ENCODE measurements around the gene ADAD2.

The ADAD2 gene

GRCh38 chr16:84155771-84156170 lies 35.2 kb upstream of the ADAD2 start:
- H3K14ac ChIP-seq (ENCODE audit: low read length) = no peak overlapping the region
- H2AFZ ChIP-seq (ENCODE audit: insufficient read depth, low read length, poor library complexity) = no peak overlapping the region
- no peaks in the 10 kb centered on the region for H3K79me2 ChIP-seq (ENCODE audit: control insufficient read depth, insufficient read depth, low read length, poor library complexity)
- no peaks in the 10 kb centered on the region for H3K9me3 ChIP-seq (ENCODE audit: insufficient read depth, low read depth, low read length)
- no CpG with 5 or more reads among the region's 6 CpGs for WGBS (ENCODE audit: extremely low coverage, insufficient coverage, insufficient read length)
- H2BK120ac ChIP-seq (ENCODE audit: insufficient read depth, low read length, poor library complexity) = no peak overlapping the region
- H3K27ac ChIP-seq (ENCODE audit: low read depth, low read length) = no peak overlapping the region
- H2BK12ac ChIP-seq (ENCODE audit: low read length) = no peak overlapping the region
- H4K91ac ChIP-seq (ENCODE audit: low read depth, low read length) = no peak overlapping the region
- H3K36me3 ChIP-seq (ENCODE audit: control insufficient read depth in 1 of 2, insufficient read depth in 2 of 2, low read length in 2 of 2) = no peaks in the 10 kb centered on the region
- H3K18ac ChIP-seq (ENCODE audit: low read length) = no peak overlapping the region
- no peak overlapping the region for H3K4me3 ChIP-seq (ENCODE audit: low read depth, low read length)
- H2AK5ac ChIP-seq (ENCODE audit: low read length) = no peak overlapping the region
- no peak for DNase-seq
- no peaks in the 10 kb centered on the region for H3K79me1 ChIP-seq (ENCODE audit: low read length)
- no peak overlapping the region for H3K9ac ChIP-seq (ENCODE audit: low read length)
- H4K8ac ChIP-seq (ENCODE audit: low read depth, low read length) = no peak overlapping the region
- H3K23ac ChIP-seq (ENCODE audit: low read length) = no peak overlapping the region
- H3K4me1 ChIP-seq (ENCODE audit: control insufficient read depth in 1 of 2, insufficient read depth in 2 of 2, low read length in 2 of 2) = no peaks in the 10 kb centered on the region
- no peak overlapping the region for H4K12ac ChIP-seq (ENCODE audit: low read depth, low read length)
- no peak overlapping the region for H3K4me2 ChIP-seq (ENCODE audit: low read length)
- no peaks in the 10 kb centered on the region for H3K27me3 ChIP-seq (ENCODE audit: insufficient read depth, low read length)
- H3K4ac ChIP-seq (ENCODE audit: low read depth, low read length) = no peak overlapping the region
- no peak overlapping the region for H2BK5ac ChIP-seq (ENCODE audit: low read depth, low read length, poor library complexity)

GRCh38 chr16:84156342-84156784 lies 34.6 kb upstream of the ADAD2 start:
- Histone ChIP-seq H3K27ac (ENCODE audit: low read depth, low read length) (no peak overlapping the region), H3K9ac (ENCODE audit: low read length) (no peak overlapping the region), H2BK12ac (ENCODE audit: low read length) (no peak overlapping the region), H3K23ac (ENCODE audit: low read length) (no peak overlapping the region), H3K36me3 (ENCODE audit: control insufficient read depth in 1 of 2, insufficient read depth in 2 of 2, low read length in 2 of 2) (no peaks in the 10 kb centered on the region), H3K9me3 (ENCODE audit: insufficient read depth, low read depth, low read length) (no peaks in the 10 kb centered on the region), H3K79me2 (ENCODE audit: control insufficient read depth, insufficient read depth, low read length, poor library complexity) (no peaks in the 10 kb centered on the region), H3K79me1 (ENCODE audit: low read length) (no peaks in the 10 kb centered on the region), H3K4me2 (ENCODE audit: low read length) (no peak overlapping the region), H3K4me1 (ENCODE audit: control insufficient read depth in 1 of 2, insufficient read depth in 2 of 2, low read length in 2 of 2) (no peaks in the 10 kb centered on the region), H3K27me3 (ENCODE audit: insufficient read depth, low read length) (no peaks in the 10 kb centered on the region), H2BK5ac (ENCODE audit: low read depth, low read length, poor library complexity) (no peak overlapping the region), H4K8ac (ENCODE audit: low read depth, low read length) (no peak overlapping the region), H3K4ac (ENCODE audit: low read depth, low read length) (no peak overlapping the region), H2AFZ (ENCODE audit: insufficient read depth, low read length, poor library complexity) (no peak overlapping the region), H2AK5ac (ENCODE audit: low read length) (no peak overlapping the region), H3K4me3 (ENCODE audit: low read depth, low read length) (no peak overlapping the region), H4K12ac (ENCODE audit: low read depth, low read length) (no peak overlapping the region), H3K14ac (ENCODE audit: low read length) (no peak overlapping the region), H2BK120ac (ENCODE audit: insufficient read depth, low read length, poor library complexity) (no peak overlapping the region), H3K18ac (ENCODE audit: low read length) (no peak overlapping the region), H4K91ac (ENCODE audit: low read depth, low read length) (no peak overlapping the region)
- DNase-seq = no peak
- no CpG with 5 or more reads among the region's 5 CpGs for WGBS (ENCODE audit: extremely low coverage, insufficient coverage, insufficient read length)

- H3K9me3 ChIP-seq (ENCODE audit: insufficient read depth, low read depth, low read length) = no peaks in the 10 kb centered on the region
- H4K12ac ChIP-seq (ENCODE audit: low read depth, low read length) = no peak overlapping the region
- WGBS (ENCODE audit: extremely low coverage, insufficient coverage, insufficient read length) = no CpG with 5 or more reads among the region's 9 CpGs
- no peaks in the 10 kb centered on the region for H3K27me3 ChIP-seq (ENCODE audit: insufficient read depth, low read length)
- H3K23ac ChIP-seq (ENCODE audit: low read length) = no peak overlapping the region
- H2BK5ac ChIP-seq (ENCODE audit: low read depth, low read length, poor library complexity) = no peak overlapping the region
- H2AFZ ChIP-seq (ENCODE audit: insufficient read depth, low read length, poor library complexity) = no peak overlapping the region
- H3K4me2 ChIP-seq (ENCODE audit: low read length) = no peak overlapping the region
- H3K79me1 ChIP-seq (ENCODE audit: low read length) = no peaks in the 10 kb centered on the region
- no peak overlapping the region for H3K4ac ChIP-seq (ENCODE audit: low read depth, low read length)
- no peak overlapping the region for H4K8ac ChIP-seq (ENCODE audit: low read depth, low read length)
- H3K18ac ChIP-seq (ENCODE audit: low read length) = no peak overlapping the region
- no peak overlapping the region for H3K14ac ChIP-seq (ENCODE audit: low read length)
- H4K91ac ChIP-seq (ENCODE audit: low read depth, low read length) = no peak overlapping the region
- no peak overlapping the region for H2AK5ac ChIP-seq (ENCODE audit: low read length)
- H3K79me2 ChIP-seq (ENCODE audit: control insufficient read depth, insufficient read depth, low read length, poor library complexity) = no peaks in the 10 kb centered on the region
- no peaks in the 10 kb centered on the region for H3K4me1 ChIP-seq (ENCODE audit: control insufficient read depth in 1 of 2, insufficient read depth in 2 of 2, low read length in 2 of 2)
- no peak overlapping the region for H3K4me3 ChIP-seq (ENCODE audit: low read depth, low read length)
- no peak overlapping the region for H3K9ac ChIP-seq (ENCODE audit: low read length)
- no peak overlapping the region for H2BK120ac ChIP-seq (ENCODE audit: insufficient read depth, low read length, poor library complexity)
- DNase-seq = no peak
- H3K27ac ChIP-seq (ENCODE audit: low read depth, low read length) = no peak overlapping the region
- no peaks in the 10 kb centered on the region for H3K36me3 ChIP-seq (ENCODE audit: control insufficient read depth in 1 of 2, insufficient read depth in 2 of 2, low read length in 2 of 2)
- no peak overlapping the region for H2BK12ac ChIP-seq (ENCODE audit: low read length)
These were observed 31.9 kb upstream of the ADAD2 start for GRCh38 chr16:84159007-84159406.

- H4K12ac ChIP-seq (ENCODE audit: low read depth, low read length) = no peak overlapping the region
- H4K91ac ChIP-seq (ENCODE audit: low read depth, low read length) = no peak overlapping the region
- no peak overlapping the region for H3K18ac ChIP-seq (ENCODE audit: low read length)
- no peak overlapping the region for H3K14ac ChIP-seq (ENCODE audit: low read length)
- no peak overlapping the region for H3K4me3 ChIP-seq (ENCODE audit: low read depth, low read length)
- H2BK12ac ChIP-seq (ENCODE audit: low read length) = no peak overlapping the region
- DNase-seq = no peak
- H3K36me3 ChIP-seq (ENCODE audit: control insufficient read depth in 1 of 2, insufficient read depth in 2 of 2, low read length in 2 of 2) = no peaks in the 10 kb centered on the region
- H2AFZ ChIP-seq (ENCODE audit: insufficient read depth, low read length, poor library complexity) = no peak overlapping the region
- H2BK120ac ChIP-seq (ENCODE audit: insufficient read depth, low read length, poor library complexity) = no peak overlapping the region
- H3K79me1 ChIP-seq (ENCODE audit: low read length) = no peaks in the 10 kb centered on the region
- no peak overlapping the region for H4K8ac ChIP-seq (ENCODE audit: low read depth, low read length)
- no peak overlapping the region for H2BK5ac ChIP-seq (ENCODE audit: low read depth, low read length, poor library complexity)
- H3K23ac ChIP-seq (ENCODE audit: low read length) = no peak overlapping the region
- no peaks in the 10 kb centered on the region for H3K9me3 ChIP-seq (ENCODE audit: insufficient read depth, low read depth, low read length)
- no peaks in the 10 kb centered on the region for H3K4me1 ChIP-seq (ENCODE audit: control insufficient read depth in 1 of 2, insufficient read depth in 2 of 2, low read length in 2 of 2)
- H2AK5ac ChIP-seq (ENCODE audit: low read length) = no peak overlapping the region
- no peaks in the 10 kb centered on the region for H3K27me3 ChIP-seq (ENCODE audit: insufficient read depth, low read length)
- no peaks in the 10 kb centered on the region for H3K79me2 ChIP-seq (ENCODE audit: control insufficient read depth, insufficient read depth, low read length, poor library complexity)
- H3K27ac ChIP-seq (ENCODE audit: low read depth, low read length) = no peak overlapping the region
- H3K9ac ChIP-seq (ENCODE audit: low read length) = no peak overlapping the region
- H3K4me2 ChIP-seq (ENCODE audit: low read length) = no peak overlapping the region
- no peak overlapping the region for H3K4ac ChIP-seq (ENCODE audit: low read depth, low read length)
- no CpG with 5 or more reads among the region's 1 CpG for WGBS (ENCODE audit: extremely low coverage, insufficient coverage, insufficient read length)
These were observed 31.2 kb upstream of the ADAD2 start for GRCh38 chr16:84159800-84160199.
